Thyroid gland (tissue), 4 donors: ENCODE results near the gene COG3.

ENCODE experiments used
- CTCF ChIP-seq, 6 experiments: fragments of 200-600 bp in 3 of 6; fragments of 450-650 bp in 3 of 6; sonication (generic) in 3 of 6; IDR thresholded peaks; one replicate each; pipeline ENCODE4 v1.5.1; 2016 to 2019; ENCODE audit warnings: antibody characterized with exemption in 6 of 6, mild to moderate bottlenecking in 2 of 6, inconsistent platforms in 1 of 6, moderate library complexity in 1 of 6
- POLR2A ChIP-seq, 2 donors: fragments of 450-650 bp; IDR thresholded peaks; one replicate each; pipeline ENCODE4 v1.6.1; 2017; ENCODE audit warnings: antibody characterized with exemption in 2 of 2, mild to moderate bottlenecking in 2 of 2, moderate library complexity in 1 of 2

GRCh38 chr13:45506811-45507210 lies 42.1 kb downstream of the COG3 start:
- TF ChIP-seq CTCF (IDR thresholded peaks at IDR 0.05) (no peak), POLR2A (IDR thresholded peaks at IDR 0.05) (no peak)
